Activated CD4-positive, alpha-beta T cell treated with anti-CD3 and anti-CD28 coated beads, Interleukin-10, Interleukin-2, amounts not matched to agents 100 ng/mL and 50 ng/mL, durations not matched to agents 16 hours and 8 hours (primary cell): Measurements from ENCODE around the gene LRP1.

Experiments used
- DNase-seq: peaks from one replicate; pipeline ENCODE4 v3.0.0-alpha.2; 2020

Gene LRP1

GRCh38 chr12:57157588-57158173, 29.4 kb downstream of the LRP1 start:
- DNase-seq: peak; percentile 9

GRCh38 chr12:57158186-57158585, 29.9 kb downstream of the LRP1 start:
- DNase-seq: no peak

GRCh38 chr12:57158665-57159064, 30.4 kb downstream of the LRP1 start:
- DNase-seq: no peak

GRCh38 chr12:57159311-57159710, 31.0 kb downstream of the LRP1 start:
- DNase-seq: no peak

GRCh38 chr12:57160040-57160439, 31.8 kb downstream of the LRP1 start:
- DNase-seq: no peak

- no peak for DNase-seq
These were observed 32.5 kb downstream of the LRP1 start for GRCh38 chr12:57160741-57161140.

- DNase-seq: no peak
These were observed 33.2 kb downstream of the LRP1 start for GRCh38 chr12:57161491-57161890.

GRCh38 chr12:57162553-57163125, 34.4 kb downstream of the LRP1 start:
- DNase-seq: no peak

- DNase-seq: no peak
These were observed 36.2 kb downstream of the LRP1 start for GRCh38 chr12:57164454-57164853.

GRCh38 chr12:57164966-57165625, 36.8 kb downstream of the LRP1 start:
- DNase-seq: no peak

- no peak for DNase-seq
These were observed 37.5 kb downstream of the LRP1 start for GRCh38 chr12:57165741-57166140.

GRCh38 chr12:57166971-57167371, 38.7 kb downstream of the LRP1 start:
- peak; percentile 43 for DNase-seq

- no peak for DNase-seq
These were observed 39.8 kb downstream of the LRP1 start for GRCh38 chr12:57168058-57168457.

- no peak for DNase-seq
These were observed 40.9 kb downstream of the LRP1 start for GRCh38 chr12:57169046-57169795.

GRCh38 chr12:57169969-57170368, 41.7 kb downstream of the LRP1 start:
- DNase-seq: no peak

GRCh38 chr12:57170408-57170807, 42.1 kb downstream of the LRP1 start:
- no peak for DNase-seq

GRCh38 chr12:57170927-57171326, 42.6 kb downstream of the LRP1 start:
- DNase-seq: no peak

- no peak for DNase-seq
These were observed 43.4 kb downstream of the LRP1 start for GRCh38 chr12:57171668-57172067.

GRCh38 chr12:57173089-57173488, 44.8 kb downstream of the LRP1 start:
- peak; percentile 11 for DNase-seq

- no peak for DNase-seq
These were observed 45.4 kb downstream of the LRP1 start for GRCh38 chr12:57173683-57174082.

- peak; percentile 48 for DNase-seq
These were observed 47.3 kb downstream of the LRP1 start for GRCh38 chr12:57175428-57176138.

GRCh38 chr12:57176139-57176477, 47.8 kb downstream of the LRP1 start:
- DNase-seq: no peak

- DNase-seq: no peak
These were observed 48.6 kb downstream of the LRP1 start for GRCh38 chr12:57176846-57177245.
